H9 (cell line): ENCODE data around the gene TMEM119. TPM values are rescaled to one million over a fixed set of nuclear protein-coding genes. Genes with fewer than 3 reads are reported as not detected.

ENCODE experiments used
- DNase-seq: peaks from one replicate; pipeline ENCODE4 v3.0.0-alpha.2; 2017
- H2AFZ ChIP-seq: one replicate; pipeline ENCODE4 v1.6.1; 2013; ENCODE audit warnings: mild to moderate bottlenecking, low read length, control low read depth, moderate library complexity
- H2AK5ac ChIP-seq: 2 replicates; pipeline ENCODE4 v1.6.1; 2013; ENCODE audit warnings: low read length, control low read depth, mixed read lengths; ENCODE audit not compliant: insufficient read length
- H2BK120ac ChIP-seq: one replicate; pipeline ENCODE4 v1.6.1; 2013; ENCODE audit warnings: low read depth, mild to moderate bottlenecking, low read length, control low read depth, inconsistent platforms; ENCODE audit not compliant: poor library complexity, severe bottlenecking
- H2BK12ac ChIP-seq: 2 replicates; pipeline ENCODE4 v1.6.1; 2013; ENCODE audit warnings: low read length, control low read depth, mixed read lengths, low read depth; ENCODE audit not compliant: insufficient read length
- H2BK15ac ChIP-seq: 2 replicates; pipeline ENCODE4 v1.6.1; 2013; ENCODE audit warnings: low read depth, low read length, control low read depth
- H2BK20ac ChIP-seq: one replicate; pipeline ENCODE4 v1.6.1; 2013; ENCODE audit warnings: low read depth, mild to moderate bottlenecking, low read length, control low read depth, inconsistent platforms; ENCODE audit not compliant: poor library complexity, severe bottlenecking
- H2BK5ac ChIP-seq: 2 replicates; pipeline ENCODE4 v1.6.1; 2013; ENCODE audit warnings: low read length, control low read depth, mixed read lengths; ENCODE audit not compliant: insufficient read length
- H3K14ac ChIP-seq: 2 replicates; pipeline ENCODE4 v1.6.1; 2013; ENCODE audit warnings: low read length, control low read depth; ENCODE audit not compliant: insufficient read depth
- H3K18ac ChIP-seq: 2 replicates; pipeline ENCODE4 v1.6.1; 2013; ENCODE audit warnings: low read depth, mild to moderate bottlenecking, mixed read lengths, low read length, control low read depth; ENCODE audit not compliant: insufficient read length
- H3K23ac ChIP-seq: 2 replicates; pipeline ENCODE4 v1.6.1; 2013; ENCODE audit warnings: low read length, control low read depth, mixed read lengths, low read depth; ENCODE audit not compliant: insufficient read length
- H3K23me2 ChIP-seq: 2 replicates; pipeline ENCODE4 v1.6.1; 2013; ENCODE audit warnings: low read depth, mild to moderate bottlenecking, mixed read lengths, low read length, control low read depth; ENCODE audit not compliant: insufficient read length, poor library complexity, severe bottlenecking
- H3K27ac ChIP-seq: 2 replicates; pipeline ENCODE4 v1.5.1; 2013; ENCODE audit warnings: low read length, control low read depth, mixed read lengths, low read depth; ENCODE audit not compliant: insufficient read length
- H3K27me3 ChIP-seq: 2 replicates; pipeline ENCODE4 v1.6.1; 2013; ENCODE audit warnings: low read length, control low read depth, inconsistent platforms; ENCODE audit not compliant: insufficient read depth
- H3K4ac ChIP-seq: 2 replicates; pipeline ENCODE4 v1.6.1; 2013; ENCODE audit warnings: low read depth, mild to moderate bottlenecking, control low read depth, inconsistent platforms, low read length, moderate library complexity
- H3K4me1 ChIP-seq: 2 replicates; pipeline ENCODE4 v1.6.1; 2013; ENCODE audit warnings: low read length, control low read depth, inconsistent platforms; ENCODE audit not compliant: insufficient read depth
- H3K4me2 ChIP-seq: 2 replicates; pipeline ENCODE4 v1.6.1; 2013; ENCODE audit warnings: low read length, control low read depth, mixed read lengths; ENCODE audit not compliant: insufficient read length, insufficient read depth
- H3K56ac ChIP-seq: 2 replicates; pipeline ENCODE4 v1.6.1; 2013; ENCODE audit warnings: low read depth, mild to moderate bottlenecking, mixed read lengths, low read length, control low read depth; ENCODE audit not compliant: insufficient read length
- H3K79me1 ChIP-seq: 2 replicates; pipeline ENCODE4 v1.6.1; 2013; ENCODE audit warnings: low read depth, mild to moderate bottlenecking, moderate library complexity, low read length, control low read depth, inconsistent platforms; ENCODE audit not compliant: insufficient read depth, poor library complexity, severe bottlenecking
- H3K79me2 ChIP-seq: 2 replicates; pipeline ENCODE4 v1.6.1; 2013; ENCODE audit warnings: low read length, control low read depth, inconsistent platforms; ENCODE audit not compliant: insufficient read depth
- H3K9ac ChIP-seq: 2 replicates; pipeline ENCODE4 v1.6.1; 2013; ENCODE audit warnings: low read length, control low read depth, mixed read lengths; ENCODE audit not compliant: insufficient read length; ENCODE audit errors: extremely low read depth
- H3K9me3 ChIP-seq: one replicate; pipeline ENCODE4 v1.6.1; 2013; ENCODE audit warnings: low read depth, low read length, inconsistent platforms; ENCODE audit not compliant: control insufficient read depth
- H3T11ph ChIP-seq: one replicate; pipeline ENCODE4 v1.6.1; 2013; ENCODE audit warnings: mild to moderate bottlenecking, low read length, control low read depth, inconsistent platforms
- H4K20me1 ChIP-seq: one replicate; pipeline ENCODE4 v1.6.1; 2013; ENCODE audit not compliant: control insufficient read depth, insufficient read length, insufficient read depth
- H4K5ac ChIP-seq: 2 replicates; pipeline ENCODE4 v1.6.1; 2013; ENCODE audit warnings: low read depth, mild to moderate bottlenecking, mixed read lengths, low read length, control low read depth; ENCODE audit not compliant: insufficient read length
- H4K8ac ChIP-seq: replicated peaks from 2 replicates; pipeline ENCODE4 v1.6.1; 2013; ENCODE audit warnings: low read length, control low read depth, mixed read lengths, low read depth; ENCODE audit not compliant: insufficient read length
- H4K91ac ChIP-seq: 2 replicates; pipeline ENCODE4 v1.6.1; 2013; ENCODE audit warnings: low read depth, mild to moderate bottlenecking, moderate library complexity, mixed read lengths, low read length, control low read depth; ENCODE audit not compliant: insufficient read length
- H3K27ac Mint-ChIP-seq, 3 experiments: 2 replicates in 2 of 3; 3 replicates in 1 of 3; pipeline ENCODE4 v1.8.0; 2020 to 2021; ENCODE audit warnings: mixed read lengths in 3 of 3, mild to moderate bottlenecking in 1 of 3, moderate library complexity in 1 of 3
- H3K27me3 Mint-ChIP-seq: 2 replicates; pipeline ENCODE4 v1.8.0; 2021; ENCODE audit warnings: low read depth, mild to moderate bottlenecking, moderate library complexity, mixed read lengths
- H3K36me3 Mint-ChIP-seq, 3 experiments: 2 replicates in 2 of 3; 3 replicates in 1 of 3; pipeline ENCODE4 v1.8.0; 2020 to 2021; ENCODE audit warnings: low read depth in 3 of 3, mixed read lengths in 3 of 3; ENCODE audit not compliant: insufficient read depth in 1 of 3
- H3K4me1 Mint-ChIP-seq, 2 experiments: 2 replicates each; pipeline ENCODE4 v1.8.0; 2020; ENCODE audit warnings: mixed read lengths in 2 of 2
- H3K4me3 Mint-ChIP-seq, 2 experiments: 2 replicates in 1 of 2; 3 replicates in 1 of 2; pipeline ENCODE4 v1.8.0; 2020 to 2021; ENCODE audit warnings: mild to moderate bottlenecking in 2 of 2, mixed read lengths in 2 of 2, moderate library complexity in 1 of 2
- H3K9me3 Mint-ChIP-seq, 2 experiments: 2 replicates in 1 of 2; 3 replicates in 1 of 2; pipeline ENCODE4 v1.8.0; 2020; ENCODE audit warnings: mild to moderate bottlenecking in 2 of 2, mixed read lengths in 2 of 2, moderate library complexity in 1 of 2
- CTCF ChIP-seq: fragments of 200-600 bp; sonication (generic); conservative IDR thresholded peaks from 3 replicates; pipeline ENCODE4 v1.8.0; 2021; ENCODE audit warnings: antibody characterized with exemption, mild to moderate bottlenecking
- WGBS: extraction: QIAGEN DNeasy Blood & Tissue Kit; methylation state at CpG from one replicate; pipeline ENCODE4 v1.1.7; 2013; ENCODE audit warnings: missing lambda C conversion rate, low lambda C conversion rate, mixed read lengths; ENCODE audit not compliant: insufficient read length; ENCODE audit errors: extremely low coverage; 5-methylcytosine and 5-hydroxymethylcytosine counted together
- total RNA-seq: library from RNA; stranded (reverse); gene quantifications from 2 replicates; pipeline ENCODE4 v1.2.1, GENCODE V29; 2021

Gene TMEM119
- total RNA-seq, 1 experiment from 2014 or later, result not detected

DNA sequence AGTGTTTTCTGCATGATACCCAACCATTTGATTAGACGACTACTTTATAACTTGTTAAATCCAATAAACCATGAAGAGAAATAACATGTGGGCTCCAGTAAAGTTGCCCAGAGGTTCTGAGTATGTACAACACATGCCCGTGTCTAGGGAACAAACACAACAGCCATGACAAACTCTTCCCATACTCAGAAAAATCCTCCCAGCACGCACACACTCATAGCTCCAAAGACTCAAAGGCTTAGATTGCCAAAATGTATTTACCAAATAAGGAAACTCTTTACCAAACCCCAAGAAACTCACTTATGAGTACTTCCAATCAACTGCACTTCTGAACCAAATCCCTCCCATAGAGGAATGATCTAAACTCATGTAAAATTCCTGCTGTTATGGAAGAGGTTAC, 54.2 kb downstream of the TMEM119 start:
- Histone ChIP-seq H3K27ac (no peak overlapping the region), H3K14ac (no peak overlapping the region), H3K79me2 (peaks cover 11% of the 10 kb centered on the region; the same call in 1 of the 2 replicates), H2BK20ac (no peak overlapping the region), H3K9ac (no peak overlapping the region), H3K56ac (no peak overlapping the region), H3K4ac (no peak overlapping the region), H2BK120ac (no peak overlapping the region), H3K4me2 (no peak overlapping the region), H2BK15ac (no peak overlapping the region), H4K5ac (no peak overlapping the region), H3K18ac (no peak overlapping the region), H3K79me1 (peaks cover 12% of the 10 kb centered on the region), H2AFZ (no peak overlapping the region), H3K23ac (no peak overlapping the region), H3K9me3 (no peaks in the 10 kb centered on the region), H3K23me2 (no peaks in the 10 kb centered on the region), H4K91ac (no peak overlapping the region), H2BK12ac (no peak overlapping the region), H2AK5ac (no peak overlapping the region), H3T11ph (no peak overlapping the region), H3K27me3 (no peaks in the 10 kb centered on the region), H4K20me1 (no peaks in the 10 kb centered on the region), H4K8ac (no peak overlapping the region), H2BK5ac (no peak overlapping the region), H3K4me1 (no peaks in the 10 kb centered on the region)
- no peak for DNase-seq
- Mint-ChIP-seq H3K27ac (no peak overlapping the region), H3K4me3 (no peak overlapping the region), H3K9me3 (no peaks in the 10 kb centered on the region), H3K27me3 (no peaks in the 10 kb centered on the region), H3K4me1 (no peaks in the 10 kb centered on the region), H3K36me3 (peaks cover 34 to 68% (median 62%) of the 10 kb centered on the region in 3 experiments; a peak in 6 of 7 replicates)
- TF ChIP-seq CTCF, result no peak
- no CpG with 5 or more reads among the region's 3 CpGs for WGBS
